ENCODE results near the gene ARHGAP44. TPM values are rescaled to one million over a fixed set of nuclear protein-coding genes. Genes with fewer than 3 reads are reported as not detected.

The ARHGAP44 gene
- total RNA-seq, 1 experiment from 2014 or later: 9.9 TPM

GRCh38 chr17:12996941-12997340 lies 207.6 kb downstream of the ARHGAP44 start:
- H3K79me1 ChIP-seq (ENCODE audit: insufficient read depth, low read depth, low read length, poor library complexity, severe bottlenecking): no peaks in the 10 kb centered on the region
- no peaks in the 10 kb centered on the region for H3K79me2 ChIP-seq (ENCODE audit: insufficient read depth, low read length)
- H4K20me1 ChIP-seq (ENCODE audit: control insufficient read depth, insufficient read depth, insufficient read length): no peaks in the 10 kb centered on the region
- H3K27me3 Mint-ChIP-seq (ENCODE audit: low read depth): no peaks in the 10 kb centered on the region
- H3K27me3 ChIP-seq (ENCODE audit: insufficient read depth, low read length): no peaks in the 10 kb centered on the region
- no peaks in the 10 kb centered on the region for H3K4me1 ChIP-seq (ENCODE audit: insufficient read depth, low read length)
- no peak overlapping the region for H3K56ac ChIP-seq (ENCODE audit: insufficient read length, low read depth, low read length)
- H3K4ac ChIP-seq (ENCODE audit: low read depth, low read length): no peak overlapping the region
- H3K4me2 ChIP-seq (ENCODE audit: insufficient read depth, insufficient read length, low read length): no peak overlapping the region
- H3K23ac ChIP-seq (ENCODE audit: insufficient read length, low read depth, low read length): no peak overlapping the region
- no peak overlapping the region for H2BK12ac ChIP-seq (ENCODE audit: insufficient read length, low read depth, low read length)
- no peak overlapping the region for H4K5ac ChIP-seq (ENCODE audit: insufficient read length, low read depth, low read length)
- H2AFZ ChIP-seq (ENCODE audit: low read length): no peak overlapping the region
- H3K36me3 Mint-ChIP-seq (ENCODE audit: insufficient read depth in 1 of 3, low read depth in 3 of 3): peaks cover 34 to 92% (median 79%) of the 10 kb centered on the region in 3 experiments
- no peak overlapping the region for H3K27ac ChIP-seq (ENCODE audit: insufficient read length, low read depth, low read length)
- H3K27ac Mint-ChIP-seq: no peak overlapping the region
- H2AK5ac ChIP-seq (ENCODE audit: insufficient read length, low read length): no peak overlapping the region
- no peak overlapping the region for H3K18ac ChIP-seq (ENCODE audit: insufficient read length, low read depth, low read length)
- no peak overlapping the region for H3T11ph ChIP-seq (ENCODE audit: low read length)
- no peak overlapping the region for H2BK20ac ChIP-seq (ENCODE audit: low read depth, low read length, poor library complexity, severe bottlenecking)
- H4K91ac ChIP-seq (ENCODE audit: insufficient read length, low read depth, low read length): no peak overlapping the region
- no peak overlapping the region for H2BK5ac ChIP-seq (ENCODE audit: insufficient read length, low read length)
- no peak overlapping the region for H2BK120ac ChIP-seq (ENCODE audit: low read depth, low read length, poor library complexity, severe bottlenecking)
- H3K4me1 Mint-ChIP-seq: no peaks in the 10 kb centered on the region
- H3K9ac ChIP-seq (ENCODE audit: extremely low read depth, insufficient read length, low read length): no peak overlapping the region
- H3K23me2 ChIP-seq (ENCODE audit: insufficient read length, low read depth, low read length, poor library complexity, severe bottlenecking): no peaks in the 10 kb centered on the region
- H3K14ac ChIP-seq (ENCODE audit: insufficient read depth, low read length): no peak overlapping the region
- DNase-seq: no peak
- no peak overlapping the region for H4K8ac ChIP-seq (replicated peaks; ENCODE audit: insufficient read length, low read depth, low read length)
- H3K9me3 ChIP-seq (ENCODE audit: control insufficient read depth, low read depth, low read length): no peaks in the 10 kb centered on the region
- no peak overlapping the region for H3K4me3 Mint-ChIP-seq
- TF ChIP-seq CTCF (conservative IDR thresholded peaks at IDR 0.05): no peak
- WGBS (ENCODE audit: extremely low coverage, insufficient read length, low lambda C conversion rate): no CpG with 5 or more reads among the region's 5 CpGs
- H3K9me3 Mint-ChIP-seq: no peaks in the 10 kb centered on the region
- H2BK15ac ChIP-seq (ENCODE audit: low read depth, low read length): no peak overlapping the region
